Measurements from ENCODE around the gene CPPED1. TPM values are rescaled to one million over a fixed set of nuclear protein-coding genes. Genes with fewer than 3 reads are reported as not detected.

The CPPED1 gene
- total and polyA plus RNA-seq, 2 experiments from 2014 or later = 6.2 to 7.3 TPM

- TF ChIP-seq ZNF462 (CRISPR knock-in tag; IDR thresholded peaks at IDR 0.05) (no peak), ZNF114 (CRISPR knock-in tag; IDR thresholded peaks at IDR 0.05) (no peak), ETS1 (IDR thresholded peaks at IDR 0.05) (no peak), JUNB (IDR thresholded peaks at IDR 0.05; ENCODE audit: unreplicated experiment) (no peak), POLR2AphosphoS5 (IDR thresholded peaks at IDR 0.05; ENCODE audit: low read depth) (no peak), EZH2phosphoT487 (IDR thresholded peaks at IDR 0.05; ENCODE audit: unreplicated experiment) (no peak), CTCF (conservative IDR thresholded peaks at IDR 0.05; ENCODE audit: low read depth in 2 of 2) (no peak), NANOG (IDR thresholded peaks at IDR 0.05; ENCODE audit: borderline replicate concordance) (no peak), CREB1 (CRISPR knock-in tag; IDR thresholded peaks at IDR 0.05; ENCODE audit: low read depth) (no peak)
Measured at GRCh38 chr16:12728469-12728868, 75.2 kb downstream of the CPPED1 start (continued).

Data from GM23338 (cell line).